ENCODE data around the gene ZBTB7C. TPM values are rescaled to one million over a fixed set of nuclear protein-coding genes. Genes with fewer than 3 reads are reported as not detected.

ZBTB7C gene
- total RNA-seq, 3 donors from 2014 or later (not counting 1 experiment from before 2014, with no cell fraction given) = 0.07 TPM; not detected in 2

DNA sequence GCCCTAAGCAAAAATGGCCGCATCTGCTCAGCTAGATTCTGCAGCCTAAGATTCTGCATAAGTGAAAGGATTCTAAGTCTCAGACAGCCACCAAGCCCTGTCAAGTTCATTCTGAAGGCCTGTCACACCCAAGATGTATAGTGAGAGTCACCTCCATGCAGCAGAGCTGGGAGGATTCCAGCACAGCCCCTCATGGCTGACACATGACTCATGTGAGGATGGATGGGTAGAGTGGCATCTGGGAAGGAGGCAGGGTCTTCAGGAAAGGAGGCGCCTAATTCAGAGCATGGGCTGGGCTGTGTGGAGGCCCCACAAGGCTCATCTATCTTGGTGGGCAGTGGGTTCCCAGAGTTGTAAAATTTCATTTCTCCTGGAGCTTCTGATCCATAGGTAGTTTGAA is 41.5 kb upstream of the ZBTB7C start:
- peaks cover 15% of the 10 kb centered on the region for H3K4me1 ChIP-seq (ENCODE audit: control insufficient read depth, insufficient read depth, low read length)
- no peaks in the 10 kb centered on the region for H3K27me3 ChIP-seq (ENCODE audit: control insufficient read depth, insufficient read depth, low read length)
- Mint-ChIP-seq H3K4me1 (peaks cover 14 to 21% of the 10 kb centered on the region in 2 donors), H3K27ac (no peak overlapping the region), H3K36me3 (no peaks in the 10 kb centered on the region), H3K4me3 (no peak overlapping the region), H3K27me3 (ENCODE audit: low read depth in 2 of 2) (peaks cover 6 to 12% of the 10 kb centered on the region in 2 donors), H3K9me3 (no peaks in the 10 kb centered on the region)
- no peaks in the 10 kb centered on the region for H3K9me3 ChIP-seq (ENCODE audit: control insufficient read depth, insufficient read depth, low read length)
- TF ChIP-seq, protein P1, sequence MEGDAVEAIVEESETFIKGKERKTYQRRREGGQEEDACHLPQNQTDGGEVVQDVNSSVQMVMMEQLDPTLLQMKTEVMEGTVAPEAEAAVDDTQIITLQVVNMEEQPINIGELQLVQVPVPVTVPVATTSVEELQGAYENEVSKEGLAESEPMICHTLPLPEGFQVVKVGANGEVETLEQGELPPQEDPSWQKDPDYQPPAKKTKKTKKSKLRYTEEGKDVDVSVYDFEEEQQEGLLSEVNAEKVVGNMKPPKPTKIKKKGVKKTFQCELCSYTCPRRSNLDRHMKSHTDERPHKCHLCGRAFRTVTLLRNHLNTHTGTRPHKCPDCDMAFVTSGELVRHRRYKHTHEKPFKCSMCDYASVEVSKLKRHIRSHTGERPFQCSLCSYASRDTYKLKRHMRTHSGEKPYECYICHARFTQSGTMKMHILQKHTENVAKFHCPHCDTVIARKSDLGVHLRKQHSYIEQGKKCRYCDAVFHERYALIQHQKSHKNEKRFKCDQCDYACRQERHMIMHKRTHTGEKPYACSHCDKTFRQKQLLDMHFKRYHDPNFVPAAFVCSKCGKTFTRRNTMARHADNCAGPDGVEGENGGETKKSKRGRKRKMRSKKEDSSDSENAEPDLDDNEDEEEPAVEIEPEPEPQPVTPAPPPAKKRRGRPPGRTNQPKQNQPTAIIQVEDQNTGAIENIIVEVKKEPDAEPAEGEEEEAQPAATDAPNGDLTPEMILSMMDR (IDR thresholded peaks at IDR 0.05) = no peak
- no peak overlapping the region for H3K27ac ChIP-seq (ENCODE audit: low read length)
- no peaks in the 10 kb centered on the region for H3K36me3 ChIP-seq (ENCODE audit: control insufficient read depth, insufficient read depth, low read length)
- DNase-seq (no peak), ATAC-seq (no peak)
- no peak overlapping the region for H3K4me3 ChIP-seq (ENCODE audit: low read length)
- 89% methylated on average over 2 of the region's 2 CpGs for WGBS (ENCODE audit: insufficient coverage)
- intact Hi-C loops (cut with micrococcal nuclease) = no loop called here

DNA sequence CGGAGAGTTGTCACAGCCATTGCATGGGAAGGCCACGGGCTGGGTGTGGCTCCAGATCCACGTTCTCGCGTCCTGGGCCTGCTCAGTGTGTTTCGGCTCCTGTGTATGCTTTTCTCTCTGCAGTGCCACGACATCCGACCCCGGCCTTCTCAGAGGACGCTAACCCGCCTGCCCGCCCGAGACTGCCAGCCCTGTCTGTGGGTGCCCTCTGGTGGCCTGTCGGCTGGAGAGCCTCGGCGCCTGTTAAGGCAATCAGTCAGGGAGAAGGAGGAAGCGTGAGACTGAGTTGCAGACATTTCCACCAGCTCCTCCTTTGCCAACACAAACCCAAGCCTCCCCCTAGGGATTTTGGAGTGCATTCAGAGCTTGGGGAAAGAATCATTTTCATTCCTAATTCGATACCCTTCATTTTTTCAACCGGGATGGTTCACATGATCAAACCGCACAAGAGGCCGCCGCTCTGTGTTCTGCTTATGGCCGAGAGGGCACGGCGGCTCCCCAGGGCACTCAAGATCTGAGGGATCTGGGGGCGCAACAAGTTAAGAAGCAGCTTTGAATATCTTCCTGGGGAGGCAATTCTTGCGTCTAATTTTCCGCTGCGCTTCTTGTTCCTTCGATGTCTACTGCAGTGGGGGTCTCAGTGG is 37.5 kb upstream of the ZBTB7C start:
- Histone ChIP-seq H3K36me3 (ENCODE audit: control insufficient read depth, insufficient read depth, low read length) (no peaks in the 10 kb centered on the region), H3K27me3 (ENCODE audit: control insufficient read depth, insufficient read depth, low read length) (no peaks in the 10 kb centered on the region), H3K9me3 (ENCODE audit: control insufficient read depth, insufficient read depth, low read length) (no peaks in the 10 kb centered on the region), H3K4me3 (ENCODE audit: low read length) (no peak overlapping the region), H3K27ac (ENCODE audit: low read length) (no peak overlapping the region), H3K4me1 (ENCODE audit: control insufficient read depth, insufficient read depth, low read length) (no peaks in the 10 kb centered on the region)
- no peak overlapping the region for H3K27ac Mint-ChIP-seq
- DNase-seq (peak; percentile 46 to 71), ATAC-seq (peak; percentile 66 to 84 (median 79))
- H3K27me3 Mint-ChIP-seq (ENCODE audit: low read depth in 2 of 2) = peaks cover 11 to 24% of the 10 kb centered on the region in 2 donors
- H3K9me3 Mint-ChIP-seq = no peaks in the 10 kb centered on the region
- intact Hi-C loops (cut with micrococcal nuclease) = loop anchor here (5.0 to 10.0 kb wide), 2 partner anchors 412 to 674 kb away; no protein-coding TSS in a partner anchor
- H3K4me1 Mint-ChIP-seq = peaks cover 6% of the 10 kb centered on the region in 2 donors
- H3K36me3 Mint-ChIP-seq = no peaks in the 10 kb centered on the region
- TF ChIP-seq, protein P1 (IDR thresholded peaks at IDR 0.05) = peak; percentile 51
- no peak overlapping the region for H3K4me3 Mint-ChIP-seq
- WGBS (ENCODE audit: insufficient coverage) = 46% methylated on average over 27 of the region's 30 CpGs

DNA sequence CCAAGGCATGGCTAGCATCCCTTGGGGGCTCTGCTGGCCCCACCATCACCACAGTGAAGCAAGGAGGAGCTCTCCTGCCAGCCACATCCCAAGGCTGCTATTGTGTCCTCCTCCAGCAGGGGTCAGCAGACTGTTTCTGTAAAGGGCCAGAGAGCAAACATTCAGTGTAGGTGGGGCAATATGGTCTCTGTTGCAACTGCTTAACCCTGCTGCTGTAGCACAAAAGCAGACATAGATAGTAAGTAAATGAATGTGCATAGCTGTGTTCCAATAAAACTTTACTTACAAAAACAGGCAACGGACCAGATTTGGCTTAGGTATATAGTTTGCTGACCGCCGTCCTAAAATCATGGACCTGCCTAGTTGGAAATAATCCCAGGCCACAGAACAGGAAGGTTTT is 36.4 kb upstream of the ZBTB7C start:
- Histone ChIP-seq H3K9me3 (ENCODE audit: control insufficient read depth, insufficient read depth, low read length) (no peaks in the 10 kb centered on the region), H3K4me1 (ENCODE audit: control insufficient read depth, insufficient read depth, low read length) (no peaks in the 10 kb centered on the region), H3K4me3 (ENCODE audit: low read length) (no peak overlapping the region), H3K36me3 (ENCODE audit: control insufficient read depth, insufficient read depth, low read length) (no peaks in the 10 kb centered on the region), H3K27ac (ENCODE audit: low read length) (no peak overlapping the region), H3K27me3 (ENCODE audit: control insufficient read depth, insufficient read depth, low read length) (no peaks in the 10 kb centered on the region)
- 94% methylated on average over 3 of the region's 3 CpGs for WGBS (ENCODE audit: insufficient coverage)
- H3K36me3 Mint-ChIP-seq = no peaks in the 10 kb centered on the region
- H3K27me3 Mint-ChIP-seq (ENCODE audit: low read depth in 2 of 2) = peaks cover 14 to 24% of the 10 kb centered on the region in 2 donors
- no peak overlapping the region for H3K4me3 Mint-ChIP-seq
- H3K27ac Mint-ChIP-seq = no peak overlapping the region
- TF ChIP-seq, protein P1 (IDR thresholded peaks at IDR 0.05) = peak; percentile 76
- ATAC-seq = peak; percentile 77 to 86 (median 80)
- H3K4me1 Mint-ChIP-seq = peaks cover 6% of the 10 kb centered on the region in 2 donors
- intact Hi-C loops (cut with micrococcal nuclease) = loop anchor here (5.0 to 10.0 kb wide), 2 partner anchors 411 to 673 kb away; no protein-coding TSS in a partner anchor
- peak; percentile 51 to 80 for DNase-seq
- no peaks in the 10 kb centered on the region for H3K9me3 Mint-ChIP-seq
